Upper lobe of left lung (tissue), 4 donors: ENCODE results near the gene LENEP.

Experiments
- EP300 ChIP-seq, 4 donors: sonication (generic); formaldehyde crosslinking; IDR thresholded peaks; one replicate each; pipeline ENCODE4 v1.5.1; 2017; ENCODE audit warnings: antibody characterized with exemption in 4 of 4, control low read depth in 2 of 4
- POLR2A ChIP-seq, 4 donors: fragments of 450-650 bp; IDR thresholded peaks; one replicate each; pipeline ENCODE4 v1.5.1; 2016 to 2017; ENCODE audit warnings: antibody characterized with exemption in 4 of 4, mild to moderate bottlenecking in 2 of 4
- POLR2AphosphoS5 ChIP-seq, 2 donors: sonication (generic); formaldehyde crosslinking; IDR thresholded peaks; one replicate each; pipeline ENCODE4 v1.5.1; 2017; ENCODE audit warnings: antibody characterized with exemption in 2 of 2
- TF ChIP-seq, protein P1 (sequence below), 6 experiments: fragments of 450-650 bp in 4 of 6; fragments of 200-600 bp in 2 of 6; sonication (generic) in 2 of 6; IDR thresholded peaks; one replicate each; pipeline ENCODE4 v1.5.1; 2016 to 2019; ENCODE audit warnings: antibody characterized with exemption in 6 of 6

GRCh38 chr1:154999571-155000410 lies 6.4 kb downstream of the LENEP start:
- TF ChIP-seq, protein P1, sequence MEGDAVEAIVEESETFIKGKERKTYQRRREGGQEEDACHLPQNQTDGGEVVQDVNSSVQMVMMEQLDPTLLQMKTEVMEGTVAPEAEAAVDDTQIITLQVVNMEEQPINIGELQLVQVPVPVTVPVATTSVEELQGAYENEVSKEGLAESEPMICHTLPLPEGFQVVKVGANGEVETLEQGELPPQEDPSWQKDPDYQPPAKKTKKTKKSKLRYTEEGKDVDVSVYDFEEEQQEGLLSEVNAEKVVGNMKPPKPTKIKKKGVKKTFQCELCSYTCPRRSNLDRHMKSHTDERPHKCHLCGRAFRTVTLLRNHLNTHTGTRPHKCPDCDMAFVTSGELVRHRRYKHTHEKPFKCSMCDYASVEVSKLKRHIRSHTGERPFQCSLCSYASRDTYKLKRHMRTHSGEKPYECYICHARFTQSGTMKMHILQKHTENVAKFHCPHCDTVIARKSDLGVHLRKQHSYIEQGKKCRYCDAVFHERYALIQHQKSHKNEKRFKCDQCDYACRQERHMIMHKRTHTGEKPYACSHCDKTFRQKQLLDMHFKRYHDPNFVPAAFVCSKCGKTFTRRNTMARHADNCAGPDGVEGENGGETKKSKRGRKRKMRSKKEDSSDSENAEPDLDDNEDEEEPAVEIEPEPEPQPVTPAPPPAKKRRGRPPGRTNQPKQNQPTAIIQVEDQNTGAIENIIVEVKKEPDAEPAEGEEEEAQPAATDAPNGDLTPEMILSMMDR (IDR thresholded peaks at IDR 0.05), result no peak
- TF ChIP-seq POLR2AphosphoS5 (IDR thresholded peaks at IDR 0.05) (no peak), EP300 (IDR thresholded peaks at IDR 0.05) (no peak), POLR2A (IDR thresholded peaks at IDR 0.05) (no peak)
